ENCODE measurements around the gene NELL1.

The NELL1 gene

DNA sequence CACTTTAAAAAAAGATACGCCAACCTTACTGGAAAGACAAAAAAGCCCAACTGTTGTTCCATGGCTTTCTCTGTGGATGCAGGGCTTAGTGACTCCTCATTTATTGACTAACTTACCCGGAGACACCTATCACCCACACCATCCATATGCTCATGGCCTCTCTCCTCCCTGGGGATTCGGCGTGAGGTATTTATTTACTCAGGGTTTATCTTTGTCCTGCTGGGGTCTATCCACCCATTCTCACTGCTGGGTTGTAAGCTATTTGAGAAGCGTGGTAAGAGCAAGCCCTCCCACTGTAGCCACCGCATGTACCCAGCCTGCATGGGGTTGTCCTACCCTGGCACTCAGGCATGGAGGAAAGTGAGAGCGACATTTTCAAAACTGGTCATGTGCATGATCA, 93.6 kb downstream of the NELL1 start:
- Histone ChIP-seq H3K36me3 (ENCODE audit: insufficient read depth, low read length) (no peaks in the 10 kb centered on the region), H3K4me1 (ENCODE audit: control insufficient read depth, insufficient read depth, low read length, unreplicated experiment) (no peaks in the 10 kb centered on the region), H3K27me3 (ENCODE audit: insufficient read depth, low read length) (no peaks in the 10 kb centered on the region), H3K27ac (ENCODE audit: low read depth, low read length) (no peak overlapping the region), H3K4me3 (ENCODE audit: low read depth, low read length) (no peak overlapping the region), H3K79me2 (ENCODE audit: control insufficient read depth, insufficient read depth, low read length, unreplicated experiment) (no peaks in the 10 kb centered on the region), H2AFZ (ENCODE audit: low read length, unreplicated experiment) (no peak overlapping the region)

DNA sequence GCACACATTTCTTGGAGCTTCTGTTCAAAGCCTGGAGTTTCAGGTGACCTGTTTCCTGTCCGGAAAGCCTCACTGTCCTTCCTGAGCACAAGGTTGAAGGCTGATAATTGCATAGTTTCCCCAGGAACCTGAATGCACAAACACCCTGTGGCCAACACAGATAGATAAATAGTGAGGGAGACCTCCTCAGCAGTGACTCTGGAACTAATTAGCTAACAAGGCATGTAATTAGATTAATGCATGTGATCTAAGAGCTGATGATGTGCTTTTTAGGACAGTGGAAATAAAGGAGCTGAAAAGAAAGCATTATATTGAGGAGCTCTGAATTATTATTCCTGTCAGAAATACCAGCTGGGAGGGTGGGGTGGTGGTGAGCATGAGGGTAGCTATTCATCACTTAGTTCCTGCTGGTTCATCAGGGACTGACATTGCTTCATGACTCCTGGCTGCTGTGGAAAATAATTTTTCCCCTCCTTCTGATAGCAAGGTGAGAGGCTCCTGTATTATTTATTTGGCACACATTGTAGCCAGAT, 101.1 kb downstream of the NELL1 start:
- H2AFZ ChIP-seq (ENCODE audit: low read length, unreplicated experiment): no peak overlapping the region
- no peaks in the 10 kb centered on the region for H3K4me1 ChIP-seq (ENCODE audit: control insufficient read depth, insufficient read depth, low read length, unreplicated experiment)
- H3K79me2 ChIP-seq (ENCODE audit: control insufficient read depth, insufficient read depth, low read length, unreplicated experiment): no peaks in the 10 kb centered on the region
- no peak overlapping the region for H3K4me3 ChIP-seq (ENCODE audit: low read depth, low read length)
- H3K27ac ChIP-seq (ENCODE audit: low read depth, low read length): no peak overlapping the region
- no peaks in the 10 kb centered on the region for H3K27me3 ChIP-seq (ENCODE audit: insufficient read depth, low read length)
- no peaks in the 10 kb centered on the region for H3K36me3 ChIP-seq (ENCODE audit: insufficient read depth, low read length)

DNA sequence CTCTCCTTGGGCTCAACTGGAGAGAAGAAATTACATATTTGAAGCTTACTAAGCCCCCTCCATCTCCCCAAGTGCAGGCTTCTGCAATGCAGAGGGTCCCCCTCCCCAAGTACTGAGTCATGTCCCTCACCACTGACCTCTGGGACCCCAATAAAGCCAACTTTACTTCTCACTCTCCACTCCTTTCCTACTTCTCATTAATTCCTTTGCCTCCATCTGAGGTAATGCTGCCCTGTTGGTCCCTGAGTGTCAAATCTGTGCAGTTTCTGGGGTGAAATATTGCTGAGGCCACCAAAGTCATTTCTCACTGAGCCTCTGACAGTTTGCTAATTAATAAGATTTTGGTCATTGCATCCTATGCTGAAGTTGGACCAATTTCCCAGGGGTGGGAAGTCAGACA, 101.6 kb downstream of the NELL1 start:
- no peaks in the 10 kb centered on the region for H3K27me3 ChIP-seq (ENCODE audit: insufficient read depth, low read length)
- H3K4me1 ChIP-seq (ENCODE audit: control insufficient read depth, insufficient read depth, low read length, unreplicated experiment): no peaks in the 10 kb centered on the region

DNA sequence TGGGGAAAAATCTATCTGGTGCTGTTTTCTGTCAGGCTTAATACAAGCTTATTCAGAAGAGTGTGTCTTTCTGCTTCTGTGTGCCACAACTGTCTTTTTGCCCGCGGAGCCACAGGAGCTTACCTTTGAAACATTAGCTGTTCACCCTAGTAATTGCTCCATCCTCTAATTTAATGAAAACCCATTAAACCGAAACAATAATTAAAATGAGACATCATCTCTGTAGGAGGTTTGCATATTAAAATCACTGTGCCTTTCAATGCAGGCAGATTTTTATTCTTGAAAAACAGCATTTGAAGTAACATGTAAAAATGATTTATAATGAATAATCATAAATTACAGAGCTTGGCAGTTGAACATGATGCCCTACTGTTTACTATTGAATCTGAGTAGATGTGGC, 102.3 kb downstream of the NELL1 start:
- H3K4me3 ChIP-seq (ENCODE audit: low read depth, low read length): no peak overlapping the region
- H3K27ac ChIP-seq (ENCODE audit: low read depth, low read length): no peak overlapping the region
- no peaks in the 10 kb centered on the region for H3K36me3 ChIP-seq (ENCODE audit: insufficient read depth, low read length)
- H3K4me1 ChIP-seq (ENCODE audit: control insufficient read depth, insufficient read depth, low read length, unreplicated experiment): no peaks in the 10 kb centered on the region
- no peaks in the 10 kb centered on the region for H3K79me2 ChIP-seq (ENCODE audit: control insufficient read depth, insufficient read depth, low read length, unreplicated experiment)
- no peaks in the 10 kb centered on the region for H3K27me3 ChIP-seq (ENCODE audit: insufficient read depth, low read length)
- H2AFZ ChIP-seq (ENCODE audit: low read length, unreplicated experiment): no peak overlapping the region

More for the DNA sequence above, 101.6 kb downstream of the NELL1 start:
- no peaks in the 10 kb centered on the region for H3K79me2 ChIP-seq (ENCODE audit: control insufficient read depth, insufficient read depth, low read length, unreplicated experiment)
- no peak overlapping the region for H3K4me3 ChIP-seq (ENCODE audit: low read depth, low read length)
- H2AFZ ChIP-seq (ENCODE audit: low read length, unreplicated experiment): no peak overlapping the region
- no peak overlapping the region for H3K27ac ChIP-seq (ENCODE audit: low read depth, low read length)
- no peaks in the 10 kb centered on the region for H3K36me3 ChIP-seq (ENCODE audit: insufficient read depth, low read length)

- no peaks in the 10 kb centered on the region for H3K79me2 ChIP-seq (ENCODE audit: control insufficient read depth, insufficient read depth, low read length, unreplicated experiment)
- no peak overlapping the region for H3K27ac ChIP-seq (ENCODE audit: low read depth, low read length)
- H3K36me3 ChIP-seq (ENCODE audit: insufficient read depth, low read length): no peaks in the 10 kb centered on the region
- H2AFZ ChIP-seq (ENCODE audit: low read length, unreplicated experiment): no peak overlapping the region
- no peaks in the 10 kb centered on the region for H3K4me1 ChIP-seq (ENCODE audit: control insufficient read depth, insufficient read depth, low read length, unreplicated experiment)
- no peaks in the 10 kb centered on the region for H3K27me3 ChIP-seq (ENCODE audit: insufficient read depth, low read length)
- no peak overlapping the region for H3K4me3 ChIP-seq (ENCODE audit: low read depth, low read length)
These were observed 105.9 kb downstream of the NELL1 start for GRCh38 chr11:20775331-20775730.

- Histone ChIP-seq H3K36me3 (ENCODE audit: insufficient read depth, low read length) (no peaks in the 10 kb centered on the region), H3K4me3 (ENCODE audit: low read depth, low read length) (no peak overlapping the region), H2AFZ (ENCODE audit: low read length, unreplicated experiment) (no peak overlapping the region), H3K27me3 (ENCODE audit: insufficient read depth, low read length) (no peaks in the 10 kb centered on the region), H3K27ac (ENCODE audit: low read depth, low read length) (no peak overlapping the region), H3K4me1 (ENCODE audit: control insufficient read depth, insufficient read depth, low read length, unreplicated experiment) (no peaks in the 10 kb centered on the region), H3K79me2 (ENCODE audit: control insufficient read depth, insufficient read depth, low read length, unreplicated experiment) (no peaks in the 10 kb centered on the region)
These were observed 113.4 kb downstream of the NELL1 start for GRCh38 chr11:20782775-20783174.

DNA sequence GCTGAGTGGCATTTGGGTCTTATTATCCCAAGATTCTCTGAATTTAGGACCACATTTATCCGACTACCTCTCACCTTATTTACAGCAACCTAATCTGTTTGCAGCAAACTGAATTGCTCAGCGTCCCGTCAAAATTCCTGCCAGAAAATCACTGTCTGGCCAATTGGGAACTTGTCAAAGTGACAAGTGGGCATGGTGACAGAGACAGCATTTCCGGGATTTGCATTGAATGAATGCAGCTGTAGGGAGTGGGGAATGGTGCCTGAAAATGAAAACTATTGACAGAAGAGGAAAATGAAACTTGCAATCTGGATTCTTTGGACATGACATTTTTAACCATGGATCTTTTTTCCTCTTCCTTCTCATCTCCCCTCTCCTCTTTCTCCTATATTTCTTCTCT, 113.8 kb downstream of the NELL1 start:
- H2AFZ ChIP-seq (ENCODE audit: low read length, unreplicated experiment): no peak overlapping the region
- H3K36me3 ChIP-seq (ENCODE audit: insufficient read depth, low read length): no peaks in the 10 kb centered on the region
- no peaks in the 10 kb centered on the region for H3K4me1 ChIP-seq (ENCODE audit: control insufficient read depth, insufficient read depth, low read length, unreplicated experiment)
- no peaks in the 10 kb centered on the region for H3K79me2 ChIP-seq (ENCODE audit: control insufficient read depth, insufficient read depth, low read length, unreplicated experiment)
- no peak overlapping the region for H3K27ac ChIP-seq (ENCODE audit: low read depth, low read length)
- H3K27me3 ChIP-seq (ENCODE audit: insufficient read depth, low read length): no peaks in the 10 kb centered on the region
- H3K4me3 ChIP-seq (ENCODE audit: low read depth, low read length): no peak overlapping the region

GRCh38 chr11:20790622-20791021, 121.2 kb downstream of the NELL1 start:
- no peak overlapping the region for H3K4me3 ChIP-seq (ENCODE audit: low read depth, low read length)
- no peaks in the 10 kb centered on the region for H3K27me3 ChIP-seq (ENCODE audit: insufficient read depth, low read length)
- H3K27ac ChIP-seq (ENCODE audit: low read depth, low read length): no peak overlapping the region
- no peaks in the 10 kb centered on the region for H3K4me1 ChIP-seq (ENCODE audit: control insufficient read depth, insufficient read depth, low read length, unreplicated experiment)
- H3K36me3 ChIP-seq (ENCODE audit: insufficient read depth, low read length): no peaks in the 10 kb centered on the region
- no peaks in the 10 kb centered on the region for H3K79me2 ChIP-seq (ENCODE audit: control insufficient read depth, insufficient read depth, low read length, unreplicated experiment)
- H2AFZ ChIP-seq (ENCODE audit: low read length, unreplicated experiment): no peak overlapping the region

DNA sequence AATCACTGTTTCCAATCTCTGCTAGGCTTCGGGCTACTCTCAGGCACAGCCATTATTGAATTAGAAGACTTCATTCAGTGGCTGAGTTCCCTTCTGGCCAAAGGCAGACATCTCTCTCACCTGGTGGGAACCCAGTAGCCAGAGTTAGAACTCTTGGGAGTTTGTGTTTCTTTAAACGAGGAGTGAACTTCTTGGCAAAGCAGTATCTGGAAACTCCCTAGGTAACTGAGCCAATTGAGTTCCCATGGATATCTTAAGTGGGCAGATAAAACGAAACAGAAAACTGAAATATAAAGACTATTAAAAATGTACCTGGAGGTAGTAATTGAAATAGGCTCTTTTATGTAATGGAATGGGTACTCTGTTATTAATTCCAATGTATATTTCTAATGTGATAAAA, 125.6 kb downstream of the NELL1 start:
- Histone ChIP-seq H3K4me1 (ENCODE audit: control insufficient read depth, insufficient read depth, low read length, unreplicated experiment) (no peaks in the 10 kb centered on the region), H3K27me3 (ENCODE audit: insufficient read depth, low read length) (no peaks in the 10 kb centered on the region), H3K27ac (ENCODE audit: low read depth, low read length) (no peak overlapping the region), H3K79me2 (ENCODE audit: control insufficient read depth, insufficient read depth, low read length, unreplicated experiment) (no peaks in the 10 kb centered on the region), H3K36me3 (ENCODE audit: insufficient read depth, low read length) (no peaks in the 10 kb centered on the region), H2AFZ (ENCODE audit: low read length, unreplicated experiment) (no peak overlapping the region), H3K4me3 (ENCODE audit: low read depth, low read length) (no peak overlapping the region)

DNA sequence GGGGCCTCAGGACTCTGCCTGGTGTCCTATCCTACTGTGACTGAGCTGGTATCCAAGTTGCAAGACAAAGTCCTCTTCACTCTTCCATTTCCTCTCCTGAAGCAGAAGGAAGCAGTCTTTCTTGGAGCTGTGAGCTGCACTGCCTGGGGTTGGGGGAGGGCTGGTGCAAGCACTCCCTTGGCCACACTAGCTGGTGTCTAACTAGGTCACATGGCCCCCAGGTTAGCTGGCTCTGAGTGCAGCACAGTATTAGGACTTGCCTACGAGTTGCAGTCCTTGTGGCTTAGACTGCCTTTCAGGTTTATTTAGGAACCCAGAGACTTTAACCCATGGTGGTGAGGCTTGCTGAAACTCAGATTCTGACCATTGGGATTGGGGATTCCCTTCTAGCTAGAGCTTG, 138.9 kb downstream of the NELL1 start:
- Histone ChIP-seq H3K4me1 (ENCODE audit: control insufficient read depth, insufficient read depth, low read length, unreplicated experiment) (no peaks in the 10 kb centered on the region), H3K27me3 (ENCODE audit: insufficient read depth, low read length) (no peaks in the 10 kb centered on the region), H3K27ac (ENCODE audit: low read depth, low read length) (no peak overlapping the region), H3K4me3 (ENCODE audit: low read depth, low read length) (no peak overlapping the region), H3K79me2 (ENCODE audit: control insufficient read depth, insufficient read depth, low read length, unreplicated experiment) (no peaks in the 10 kb centered on the region), H2AFZ (ENCODE audit: low read length, unreplicated experiment) (no peak overlapping the region), H3K36me3 (ENCODE audit: insufficient read depth, low read length) (no peaks in the 10 kb centered on the region)

GRCh38 chr11:20821046-20821445, 151.7 kb downstream of the NELL1 start:
- Histone ChIP-seq H3K4me3 (ENCODE audit: low read depth, low read length) (no peak overlapping the region), H3K79me2 (ENCODE audit: control insufficient read depth, insufficient read depth, low read length, unreplicated experiment) (no peaks in the 10 kb centered on the region), H2AFZ (ENCODE audit: low read length, unreplicated experiment) (no peak overlapping the region), H3K27ac (ENCODE audit: low read depth, low read length) (no peak overlapping the region), H3K27me3 (ENCODE audit: insufficient read depth, low read length) (no peaks in the 10 kb centered on the region), H3K36me3 (ENCODE audit: insufficient read depth, low read length) (no peaks in the 10 kb centered on the region), H3K4me1 (ENCODE audit: control insufficient read depth, insufficient read depth, low read length, unreplicated experiment) (no peaks in the 10 kb centered on the region)

Measured in ACC112 (cell line).